H1 (cell line): ENCODE data around the gene LIX1L. TPM values are rescaled to one million over a fixed set of nuclear protein-coding genes. Genes with fewer than 3 reads are reported as not detected.

ENCODE experiments used
- SRF ChIP-seq: IDR thresholded peaks from 2 replicates; pipeline ENCODE4 v1.6.1; 2011; ENCODE audit warnings: mild to moderate bottlenecking, low read depth, low read length, moderate library complexity
- YY1 ChIP-seq: IDR thresholded peaks from 2 replicates; pipeline ENCODE4 v1.6.1; 2011; ENCODE audit warnings: low read depth, mild to moderate bottlenecking, low read length
- polyA plus RNA-seq, 7 experiments: library from polyadenylated mRNA; depleted of rRNA in 3 of 7; stranded (reverse) in 5 of 7; unstranded in 2 of 7; fragments of >200 nt in 5 of 7; fragments of 200-250 nt in 2 of 7; gene quantifications; 1 replicate in 5 of 7; 2 replicates in 1 of 7; 4 replicates in 1 of 7; pipeline versions ENCODE4 v1.2.1 to v1.2.3, GENCODE V29; 2011 to 2013; ENCODE audit warnings: missing spikeins in 2 of 7, mixed read lengths in 2 of 7
- total RNA-seq: library from RNA; stranded (reverse); fragmentation: NEBNext Ultra II Directional; extraction: Animal tissue kit (Norgen Biotek cat#: 25700); gene quantifications from 2 replicates; pipeline ENCODE4 v1.2.1, GENCODE V29; 2021

Gene LIX1L
- total and polyA plus RNA-seq, 2 of the 8 experiments (the other 6 are each of a cell fraction or from before 2014, with no cell fraction given): 2.9 to 3.7 TPM

DNA sequence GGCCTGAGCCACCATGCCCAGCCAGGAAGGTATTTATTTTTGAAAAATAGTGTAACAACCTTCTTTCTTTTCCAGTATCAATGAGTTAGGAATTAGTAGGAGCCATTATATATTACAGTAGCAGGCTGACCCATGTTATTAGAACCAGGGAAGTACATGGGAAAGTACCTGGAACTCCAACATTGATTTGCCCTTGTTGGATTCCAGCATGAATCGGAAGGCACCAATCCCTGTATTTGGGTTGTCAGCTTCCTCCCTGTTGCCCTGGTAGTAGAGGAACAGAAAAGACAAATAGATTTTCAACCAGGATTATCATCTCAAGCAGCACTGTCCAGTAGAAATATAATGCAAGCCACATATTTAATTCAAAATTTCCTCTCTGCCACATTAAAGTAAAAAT is 20.4 kb downstream of the LIX1L start (continued):
- TF ChIP-seq SRF (no peak), YY1 (no peak)
- TF ChIP-seq, all 59 proteins: peak for 0
